A549 (cell line): ENCODE data around the gene WNT9A. TPM values are rescaled to one million over a fixed set of nuclear protein-coding genes. Genes with fewer than 3 reads are reported as not detected.
"Not testable (repeated sequence)": the region's sequence is repeated elsewhere in the genome, so short reads cannot be mapped to it uniquely, and the experiment has no call there.

ENCODE experiments used
- ATAC-seq, 2 experiments: fragments of 200-7000 bp in 1 of 2; fragments of >200 bp in 1 of 2; cut with Nextera tagmentation in 1 of 2; cut with Tn5 transposase in 1 of 2; 3 replicates each; pipeline versions ENCODE4 v1.8.0 to v1.9.1; 2018 to 2020; ENCODE audit warnings: mild to moderate bottlenecking in 1 of 2, moderate library complexity in 1 of 2
- CTCF ChIA-PET: fragments of 300-600 bp; sonication (Branson Sonifier 250); formaldehyde crosslinking; extraction: SDS; loops from one replicate; lab custom pipeline; 2021; ENCODE audit warnings: antibody characterized with exemption, inconsistent platforms; lab: Yijun Ruan, JAX
- POLR2A ChIA-PET: fragments of 350-600 bp; formaldehyde crosslinking; extraction: SDS; loops from one replicate; lab custom pipeline; 2021; ENCODE audit warnings: antibody characterized with exemption, inconsistent platforms; lab: Yijun Ruan, JAX
- DNase-seq, 2 experiments: peaks; one replicate each; pipeline versions ENCODE4 v3.0.0 to v3.0.0-alpha.2; 2011 to 2016; ENCODE audit warnings: low read depth in 1 of 2, low spot score in 1 of 2
- FAIRE-seq: peaks from 2 replicates; lab custom pipeline; 2011; peaks lifted over from hg19 to GRCh38; lab: Jason Lieb, UNC
- H3K27ac ChIP-seq, 2 experiments: fragments of >200 bp; sonication (Bioruptor Twin); formaldehyde crosslinking; 3 replicates each; pipeline ENCODE4 v1.5.1; 2016 to 2017
- H3K4me1 ChIP-seq: fragments of >200 bp; sonication (Bioruptor Twin); formaldehyde crosslinking; 3 replicates; pipeline ENCODE4 v1.6.1; 2016
- H3K4me2 ChIP-seq: fragments of >200 bp; sonication (Bioruptor Twin); formaldehyde crosslinking; 3 replicates; pipeline ENCODE4 v1.6.1; 2016
- H3K4me3 ChIP-seq: fragments of >200 bp; sonication (Bioruptor Twin); formaldehyde crosslinking; 3 replicates; pipeline ENCODE4 v1.5.1; 2016
- H3K9me3 ChIP-seq: fragments of >200 bp; sonication (Bioruptor Twin); formaldehyde crosslinking; 3 replicates; pipeline ENCODE4 v1.6.1; 2016
- FOSB ChIP-seq: fragments of 250-450 bp; sonication (Bioruptor Pico); IDR thresholded peaks from 2 replicates; pipeline ENCODE4 v1.5.0; 2020; ENCODE audit warnings: mild to moderate bottlenecking, moderate library complexity
- FOSL2 ChIP-seq, 2 experiments: fragments of 450-650 bp in 1 of 2; fragments of >200 bp in 1 of 2; sonication (Bioruptor Twin) in 1 of 2; formaldehyde crosslinking; IDR thresholded peaks; 2 replicates each; pipeline versions ENCODE4 v1.5.0 to v1.6.1; 2016 to 2020; ENCODE audit warnings: mild to moderate bottlenecking in 1 of 2, moderate library complexity in 1 of 2
- HOXB13 ChIP-seq: fragments of 250-450 bp; sonication (Bioruptor Pico); IDR thresholded peaks from 2 replicates; pipeline ENCODE4 v1.5.0; 2020; ENCODE audit warnings: low read depth, mild to moderate bottlenecking, moderate library complexity
- JUN ChIP-seq, 2 experiments: fragments of >200 bp; sonication (Bioruptor Twin); formaldehyde crosslinking; IDR thresholded peaks; 2 replicates in 1 of 2; 3 replicates in 1 of 2; pipeline ENCODE4 v1.6.1; 2016 to 2017
- MAFK ChIP-seq: fragments of 450-650 bp; IDR thresholded peaks from 2 replicates; pipeline ENCODE4 v1.6.1; 2014; ENCODE audit not compliant: partially characterized antibody
- RAD21 ChIP-seq, 2 experiments: fragments of >200 bp in 1 of 2; sonication (Bioruptor Twin) in 1 of 2; formaldehyde crosslinking in 1 of 2; IDR thresholded peaks in 1 of 2; conservative IDR thresholded peaks in 1 of 2; 2 replicates in 1 of 2; 3 replicates in 1 of 2; pipeline ENCODE4 v1.6.1; 2012 to 2018; ENCODE audit warnings: inconsistent platforms in 1 of 2
- RCOR1 ChIP-seq: fragments of 150-350 bp; IDR thresholded peaks from 2 replicates; pipeline ENCODE4 v1.6.1; 2014; ENCODE audit warnings: antibody characterized with exemption, low read length, low read depth
- RFX5 ChIP-seq: fragments of 450-650 bp; IDR thresholded peaks from 2 replicates; pipeline ENCODE4 v1.7.1; 2014; ENCODE audit warnings: antibody characterized with exemption, mild to moderate bottlenecking, moderate library complexity
- RNF2 ChIP-seq: fragments of 200-600 bp; sonication (generic); IDR thresholded peaks from 2 replicates; pipeline ENCODE4 v1.6.1; 2016; ENCODE audit warnings: low read depth, mild to moderate bottlenecking, antibody characterized with exemption, moderate library complexity, borderline replicate concordance
- SMC3 ChIP-seq: fragments of >200 bp; sonication (Bioruptor Twin); formaldehyde crosslinking; IDR thresholded peaks from 3 replicates; pipeline ENCODE4 v1.6.1; 2018; ENCODE audit warnings: inconsistent platforms
- ZC3H11A ChIP-seq: fragments of 450-650 bp; IDR thresholded peaks from 2 replicates; pipeline ENCODE4 v1.6.1; 2014; ENCODE audit warnings: antibody characterized with exemption, mild to moderate bottlenecking
- ZFP36 ChIP-seq: fragments of 450-650 bp; IDR thresholded peaks from 2 replicates; pipeline ENCODE4 v1.6.1; 2014; ENCODE audit warnings: borderline replicate concordance; ENCODE audit not compliant: partially characterized antibody
- ZNF302 ChIP-seq: fragments of 250-450 bp; sonication (Bioruptor Pico); IDR thresholded peaks from 2 replicates; pipeline ENCODE4 v1.9.0; 2021; ENCODE audit warnings: inconsistent platforms, mild to moderate bottlenecking, moderate library complexity
- WGBS: methylation state at CpG from one replicate; pipeline ENCODE4 v1.1.6; 2017; ENCODE audit errors: missing lambda C conversion rate; 5-methylcytosine and 5-hydroxymethylcytosine counted together
- polyA plus RNA-seq, 4 experiments: library from polyadenylated mRNA; depleted of rRNA in 3 of 4; stranded (reverse); fragments of >200 nt; fragmentation: RNase III in 1 of 4; extraction: RNeasy Plus Mini Kit Qiagen cat#74134 plus additional on column Dnase treatment in 1 of 4; gene quantifications; 2 replicates in 3 of 4; 3 replicates in 1 of 4; pipeline ENCODE4 v1.2.3, GENCODE V29; 2011 to 2017
- TF ChIP-seq, protein P1 (sequence below): fragments of 250-450 bp; sonication (Bioruptor Pico); IDR thresholded peaks from 2 replicates; pipeline ENCODE4 v1.5.0; 2021; ENCODE audit warnings: mild to moderate bottlenecking, moderate library complexity, borderline replicate concordance
- TF ChIP-seq, protein P2 (sequence below): IDR thresholded peaks from 2 replicates; pipeline ENCODE4 v1.6.1; 2012

WNT9A gene
- polyA plus RNA-seq, 2 of the 4 experiments (the other 2 are of a cell fraction): 0.75 to 1.2 TPM

DNA sequence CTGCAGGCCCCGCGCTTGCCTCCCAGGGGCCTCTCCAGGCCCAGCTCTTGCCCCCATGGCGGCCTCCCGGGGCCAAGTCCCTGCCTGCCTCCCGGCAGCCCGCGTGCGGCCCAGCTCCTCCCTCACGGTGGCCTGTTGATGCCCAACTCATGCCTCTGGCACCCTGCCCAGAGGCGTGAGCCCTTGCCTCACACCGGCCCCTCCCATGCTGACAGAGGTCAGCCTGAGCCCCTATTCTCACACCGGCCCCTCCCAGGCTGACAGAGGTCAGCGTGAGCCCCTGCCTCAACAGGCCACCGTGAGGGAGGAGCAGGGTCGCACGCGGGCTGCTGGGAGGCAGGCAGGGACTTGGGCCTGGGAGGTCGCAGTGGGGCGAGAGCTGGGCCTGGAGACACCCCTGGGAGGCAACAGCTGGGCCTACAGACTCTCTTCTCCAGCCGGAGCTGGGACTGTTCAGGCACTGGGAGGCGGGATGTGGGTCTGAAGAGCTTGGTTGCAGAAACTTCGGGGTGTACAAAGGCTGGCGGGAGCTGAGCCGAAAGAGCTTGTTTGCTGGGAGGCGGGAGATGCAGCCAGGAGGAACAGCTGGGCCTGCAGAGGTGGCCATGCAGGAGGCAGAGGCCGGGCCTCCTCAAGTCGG is 24.0 kb upstream of the WNT9A start:
- CTCF ChIA-PET, ATAC-seq, H3K4me2 ChIP-seq, H3K27ac ChIP-seq, H3K9me3 ChIP-seq, FAIRE-seq, H3K4me3 ChIP-seq, POLR2A ChIA-PET, H3K4me1 ChIP-seq, DNase-seq: not testable (repeated sequence)
- 87% methylated on average over 16 of the region's 27 CpGs for WGBS

DNA sequence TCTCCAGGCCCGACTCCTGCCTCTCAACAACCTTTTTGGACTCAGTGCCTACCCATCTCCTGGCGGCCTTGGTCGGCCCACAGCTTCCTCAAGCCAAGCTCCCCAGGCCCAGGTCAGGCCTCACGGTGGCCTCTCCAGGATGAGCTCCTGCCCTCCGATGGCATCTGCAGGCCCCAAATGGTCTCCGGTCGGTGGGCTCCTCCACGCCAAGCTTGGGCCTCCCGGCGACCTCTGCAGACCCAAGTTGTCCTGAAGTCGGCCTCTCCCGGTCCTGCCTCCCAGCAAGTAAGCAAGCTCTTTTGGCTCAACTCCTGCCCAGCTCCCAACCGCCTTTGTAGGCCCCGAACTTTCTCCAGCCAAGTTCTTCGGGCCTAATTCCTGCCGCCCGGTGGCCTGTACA is 23.5 kb upstream of the WNT9A start:
- 90% methylated on average over 3 of the region's 17 CpGs for WGBS
- FAIRE-seq, CTCF ChIA-PET, ATAC-seq, H3K4me1 ChIP-seq, POLR2A ChIA-PET, H3K27ac ChIP-seq, DNase-seq, H3K4me3 ChIP-seq, H3K9me3 ChIP-seq, H3K4me2 ChIP-seq: not testable (repeated sequence)

DNA sequence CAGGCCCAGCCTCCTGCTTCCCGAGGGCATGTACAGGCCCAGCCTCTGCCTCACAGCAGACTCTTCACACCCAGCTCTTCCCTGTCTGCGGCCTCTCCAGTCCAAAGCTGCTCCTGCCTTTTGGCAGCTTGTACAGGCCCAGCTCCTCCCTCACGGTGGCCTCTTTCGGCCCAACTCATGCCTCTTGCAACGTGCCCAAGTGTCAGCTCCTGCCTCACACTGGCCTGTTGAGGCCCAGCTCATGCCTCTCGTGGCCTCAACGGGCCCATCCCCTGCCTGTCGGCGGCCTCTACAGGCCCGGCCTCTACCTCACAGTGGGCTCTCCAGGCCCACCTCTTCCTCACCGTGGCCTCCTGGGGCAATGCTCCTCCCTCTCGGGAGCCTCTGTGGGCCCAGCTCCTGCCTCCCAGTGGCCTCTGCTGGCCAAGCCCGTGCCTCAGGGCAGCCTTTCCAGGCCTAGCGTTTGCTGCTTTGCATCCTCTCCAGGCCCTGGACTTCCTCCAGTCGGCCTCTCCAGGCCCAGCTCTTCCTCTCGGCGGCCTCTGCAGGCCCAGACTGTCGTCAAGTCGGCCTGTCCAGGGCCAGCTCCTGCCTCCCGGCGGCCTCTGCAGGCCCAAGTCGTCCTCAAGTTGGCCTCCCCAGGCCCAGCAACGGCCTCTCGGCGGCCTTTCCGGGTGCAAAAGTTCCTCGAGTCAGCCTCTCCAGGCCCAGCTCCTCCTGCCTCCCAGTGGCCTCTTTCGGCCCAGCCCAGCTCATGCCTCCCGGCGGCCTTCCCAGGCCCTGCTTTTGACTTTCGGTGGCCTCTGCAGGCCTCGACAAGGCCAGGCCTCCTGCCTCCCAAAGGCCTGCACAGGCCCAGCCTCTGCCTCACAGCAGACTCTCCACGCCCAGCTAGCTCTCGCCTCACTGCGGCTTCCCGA is 22.6 kb upstream of the WNT9A start:
- CTCF ChIA-PET, POLR2A ChIA-PET, H3K4me2 ChIP-seq, H3K4me3 ChIP-seq, H3K27ac ChIP-seq, H3K4me1 ChIP-seq, FAIRE-seq, DNase-seq, ATAC-seq, H3K9me3 ChIP-seq: not testable (repeated sequence)
- WGBS: 83% methylated on average over 31 of the region's 36 CpGs

DNA sequence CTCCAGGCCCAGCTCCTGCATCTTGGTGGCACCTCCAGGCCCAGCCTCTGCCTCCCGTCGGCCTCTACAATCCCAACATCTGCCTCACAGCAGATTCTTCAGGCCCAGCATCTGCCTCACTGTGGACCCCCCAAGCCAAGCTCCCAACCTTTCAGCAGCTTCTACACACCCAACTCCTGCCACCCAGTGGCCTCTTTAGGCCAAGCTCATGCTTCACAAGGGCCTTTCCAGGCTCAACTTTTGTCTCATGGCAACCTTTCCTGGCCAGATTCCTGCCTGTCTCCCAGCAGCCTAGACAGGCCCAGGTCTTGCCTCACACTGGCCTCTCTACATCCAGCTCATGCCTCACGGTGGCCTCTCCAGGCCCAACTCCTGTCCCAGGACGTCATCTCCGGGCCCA is 20.1 kb upstream of the WNT9A start:
- H3K4me3 ChIP-seq, H3K4me2 ChIP-seq, H3K9me3 ChIP-seq, CTCF ChIA-PET, H3K4me1 ChIP-seq, DNase-seq, ATAC-seq, FAIRE-seq, POLR2A ChIA-PET, H3K27ac ChIP-seq: not testable (repeated sequence)
- 0 out of 5 replicates have a peak, but pooled peaks of 1 of the 2 experiments have one; percentile 9 for TF ChIP-seq RAD21 (conservative IDR thresholded peaks at IDR 0.05 in 1 of 2, IDR thresholded peaks at IDR 0.05 in 1 of 2)
- 79% methylated on average over 4 of the region's 5 CpGs for WGBS

DNA sequence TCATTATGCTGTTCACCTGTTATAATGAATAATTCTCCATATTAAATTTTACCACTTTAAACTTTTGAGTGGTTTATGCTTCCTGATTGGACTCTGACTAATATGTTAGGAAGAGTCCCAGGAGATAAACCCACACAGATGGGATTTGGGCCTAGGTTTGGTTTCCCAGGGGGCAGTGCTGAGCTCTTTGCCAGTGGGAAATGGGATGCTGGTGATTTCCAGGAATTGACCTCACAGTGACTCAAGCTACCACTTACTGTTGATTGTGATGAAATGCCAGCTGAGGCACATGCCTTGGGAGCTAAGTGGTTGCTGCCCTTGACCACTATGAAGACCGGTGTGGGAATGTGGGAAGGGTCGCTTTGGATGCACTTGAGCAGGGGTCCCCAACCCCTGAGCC is 19.0 kb upstream of the WNT9A start:
- WGBS: 86% methylated on average over 2 of the region's 2 CpGs
- DNase-seq: peak in 1 of 2 experiments; percentile 35
- CTCF ChIA-PET: not testable (repeated sequence)

DNA sequence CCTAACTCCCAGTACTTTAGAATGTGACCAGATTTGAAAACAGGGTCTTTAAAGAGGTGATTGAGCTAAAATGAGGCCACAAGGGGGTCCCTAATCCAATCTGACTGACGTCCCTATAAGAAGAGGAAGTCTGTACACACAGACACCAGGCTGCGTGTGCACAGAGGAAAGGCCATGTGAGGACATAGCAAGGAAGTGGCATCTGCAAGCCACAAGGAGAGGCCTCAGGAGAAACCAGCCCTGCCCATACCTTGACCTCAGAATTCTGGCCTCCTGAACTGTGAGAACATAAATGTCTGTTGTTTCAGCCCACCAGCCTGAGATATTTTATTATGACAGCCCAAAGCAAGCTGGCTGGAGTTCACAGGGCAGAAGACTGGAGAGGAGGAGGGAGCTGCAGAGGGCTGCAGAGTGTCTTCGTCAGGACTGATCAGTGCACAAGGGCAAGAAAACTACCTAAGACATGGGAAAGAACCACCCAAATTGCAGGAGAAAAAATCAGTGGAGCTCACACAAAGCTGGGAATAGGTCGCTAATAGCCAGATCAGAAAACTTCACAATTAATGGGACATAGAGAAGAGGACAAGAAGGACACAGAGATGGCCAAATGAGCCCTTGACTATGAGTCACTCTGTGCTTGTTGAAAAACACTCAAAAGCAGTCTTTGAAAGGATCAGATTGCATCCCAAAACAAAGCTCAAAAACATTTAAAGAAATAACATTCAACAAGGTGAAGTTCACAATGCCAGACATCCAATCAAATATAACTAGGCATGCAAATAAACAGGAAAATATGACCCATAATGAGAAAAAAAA is 14.1 kb upstream of the WNT9A start:
- peaks cover 5% of the 10 kb centered on the region for H3K9me3 ChIP-seq
- no peak overlapping the region for H3K4me2 ChIP-seq
- FAIRE-seq: no peak
- H3K27ac ChIP-seq: no peak overlapping the region
- H3K4me1 ChIP-seq: no peaks in the 10 kb centered on the region
- DNase-seq: no peak
- no peak overlapping the region for H3K4me3 ChIP-seq
- POLR2A ChIA-PET: no interaction called here
- CTCF ChIA-PET: interaction anchor here (1.4 kb wide), 1 partner anchor 199 kb away, joined by 3 read pairs; no protein-coding TSS in a partner anchor
- 44% methylated on average over 4 of the region's 4 CpGs for WGBS
- peak in 1 of 2 experiments; percentile 30; a peak in 1 of 6 replicates for ATAC-seq
- TF ChIP-seq FOSB (CRISPR knock-in tag) (no peak), MAFK (no peak), HOXB13 (CRISPR knock-in tag) (no peak), ZFP36 (no peak), RFX5 (no peak), RNF2 (no peak), ZNF302 (CRISPR knock-in tag) (no peak), RCOR1 (no peak), JUN (IDR thresholded peaks at IDR 0.05) (no peak), ZC3H11A (no peak), SMC3 (no peak), FOSL2 (IDR thresholded peaks at IDR 0.05) (no peak), FOSL2 (CRISPR knock-in tag; IDR thresholded peaks at IDR 0.05) (no peak)
- TF ChIP-seq, protein P1, sequence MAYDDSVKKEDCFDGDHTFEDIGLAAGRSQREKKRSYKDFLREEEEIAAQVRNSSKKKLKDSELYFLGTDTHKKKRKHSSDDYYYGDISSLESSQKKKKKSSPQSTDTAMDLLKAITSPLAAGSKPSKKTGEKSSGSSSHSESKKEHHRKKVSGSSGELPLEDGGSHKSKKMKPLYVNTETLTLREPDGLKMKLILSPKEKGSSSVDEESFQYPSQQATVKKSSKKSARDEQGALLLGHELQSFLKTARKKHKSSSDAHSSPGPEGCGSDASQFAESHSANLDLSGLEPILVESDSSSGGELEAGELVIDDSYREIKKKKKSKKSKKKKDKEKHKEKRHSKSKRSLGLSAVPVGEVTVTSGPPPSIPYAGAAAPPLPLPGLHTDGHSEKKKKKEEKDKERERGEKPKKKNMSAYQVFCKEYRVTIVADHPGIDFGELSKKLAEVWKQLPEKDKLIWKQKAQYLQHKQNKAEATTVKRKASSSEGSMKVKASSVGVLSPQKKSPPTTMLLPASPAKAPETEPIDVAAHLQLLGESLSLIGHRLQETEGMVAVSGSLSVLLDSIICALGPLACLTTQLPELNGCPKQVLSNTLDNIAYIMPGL (CRISPR knock-in tag): no peak
- TF ChIP-seq, protein P2, sequence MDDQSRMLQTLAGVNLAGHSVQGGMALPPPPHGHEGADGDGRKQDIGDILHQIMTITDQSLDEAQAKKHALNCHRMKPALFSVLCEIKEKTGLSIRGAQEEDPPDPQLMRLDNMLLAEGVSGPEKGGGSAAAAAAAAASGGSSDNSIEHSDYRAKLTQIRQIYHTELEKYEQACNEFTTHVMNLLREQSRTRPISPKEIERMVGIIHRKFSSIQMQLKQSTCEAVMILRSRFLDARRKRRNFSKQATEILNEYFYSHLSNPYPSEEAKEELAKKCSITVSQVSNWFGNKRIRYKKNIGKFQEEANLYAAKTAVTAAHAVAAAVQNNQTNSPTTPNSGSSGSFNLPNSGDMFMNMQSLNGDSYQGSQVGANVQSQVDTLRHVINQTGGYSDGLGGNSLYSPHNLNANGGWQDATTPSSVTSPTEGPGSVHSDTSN: no peak

More for the DNA sequence above, 19.0 kb upstream of the WNT9A start:
- POLR2A ChIA-PET, FAIRE-seq, H3K27ac ChIP-seq, ATAC-seq, H3K4me3 ChIP-seq, H3K4me1 ChIP-seq, H3K4me2 ChIP-seq, H3K9me3 ChIP-seq: not testable (repeated sequence)
